HepG2 (cell line): ENCODE measurements around the gene NT5DC4. TPM values are rescaled to one million over a fixed set of nuclear protein-coding genes. Genes with fewer than 3 reads are reported as not detected.
A peak's percentile ranks its signal among the peaks of the same experiment; 100 is the strongest.

Experiments
- ATF7 ChIP-seq, 2 experiments: fragments of 450-650 bp in 1 of 2; sonication (generic) in 1 of 2; formaldehyde crosslinking in 1 of 2; IDR thresholded peaks; 2 replicates each; pipeline versions ENCODE4 v1.4.0 to v1.6.1; 2016 to 2020; ENCODE audit warnings: antibody characterized with exemption in 1 of 2, mild to moderate bottlenecking in 1 of 2, missing genetic modification reagents in 1 of 2
- ATF7-NPFF ChIP-seq: sonication (generic); formaldehyde crosslinking; IDR thresholded peaks from 2 replicates; pipeline ENCODE4 v1.8.1; 2023; ENCODE audit warnings: mild to moderate bottlenecking, low read depth, missing genetic modification reagents, moderate library complexity
- CENPX ChIP-seq: sonication (generic); formaldehyde crosslinking; IDR thresholded peaks from 2 replicates; pipeline ENCODE4 v1.9.0; 2021; ENCODE audit warnings: mild to moderate bottlenecking, missing genetic modification reagents, moderate library complexity
- GABPA ChIP-seq, 2 experiments: IDR thresholded peaks; 2 replicates each; pipeline ENCODE4 v1.6.1; 2011 to 2016; ENCODE audit warnings: low read depth in 2 of 2, low read length in 1 of 2, missing biosample characterization in 1 of 2, missing genetic modification characterization in 1 of 2
- GABPB1 ChIP-seq: IDR thresholded peaks from 2 replicates; pipeline ENCODE4 v1.6.1; 2016; ENCODE audit warnings: mild to moderate bottlenecking, missing genetic modification reagents, moderate library complexity, missing compliant biosample characterization
- GFI1 ChIP-seq: sonication (generic); formaldehyde crosslinking; IDR thresholded peaks from 2 replicates; pipeline ENCODE4 v1.5.0; 2020; ENCODE audit warnings: missing genetic modification reagents, mild to moderate bottlenecking, borderline replicate concordance
- HIVEP1 ChIP-seq: sonication (generic); formaldehyde crosslinking; IDR thresholded peaks from 2 replicates; pipeline ENCODE4 v1.4.0; 2020; ENCODE audit warnings: mild to moderate bottlenecking, missing genetic modification reagents
- IRF2 ChIP-seq: IDR thresholded peaks from 2 replicates; pipeline ENCODE4 v1.6.1; 2018; ENCODE audit warnings: missing genetic modification reagents, missing compliant biosample characterization
- KAT2B ChIP-seq: fragments of 150-350 bp; IDR thresholded peaks from 2 replicates; pipeline ENCODE4 v1.6.1; 2014; ENCODE audit warnings: low read depth, low read length, borderline replicate concordance
- MYC ChIP-seq: sonication (generic); formaldehyde crosslinking; IDR thresholded peaks from 2 replicates; pipeline ENCODE4 v1.9.0; 2021; ENCODE audit warnings: missing genetic modification reagents, borderline replicate concordance
- MZF1 ChIP-seq: sonication (generic); formaldehyde crosslinking; IDR thresholded peaks from 2 replicates; pipeline ENCODE4 v1.8.1; 2023; ENCODE audit warnings: mild to moderate bottlenecking, missing genetic modification reagents, borderline replicate concordance
- REL ChIP-seq: sonication (generic); formaldehyde crosslinking; conservative IDR thresholded peaks from 2 replicates; pipeline ENCODE4 v1.8.0; 2022; ENCODE audit warnings: mild to moderate bottlenecking, missing genetic modification reagents, moderate library complexity
- SALL1 ChIP-seq: sonication (generic); formaldehyde crosslinking; IDR thresholded peaks from 2 replicates; pipeline ENCODE4 v1.8.0; 2022; ENCODE audit warnings: mild to moderate bottlenecking, missing genetic modification reagents
- SAP130 ChIP-seq: IDR thresholded peaks from 2 replicates; pipeline ENCODE4 v1.6.1; 2016; ENCODE audit warnings: low read depth
- SOX6 ChIP-seq, 2 experiments: fragments of 450-650 bp in 1 of 2; sonication (generic) in 1 of 2; formaldehyde crosslinking in 1 of 2; IDR thresholded peaks; 2 replicates each; pipeline versions ENCODE4 v1.4.0 to v1.6.1; 2017 to 2020; ENCODE audit warnings: antibody characterized with exemption in 1 of 2, mild to moderate bottlenecking in 1 of 2, missing genetic modification reagents in 1 of 2
- THAP11 ChIP-seq: IDR thresholded peaks from 2 replicates; pipeline ENCODE4 v1.6.1; 2016; ENCODE audit warnings: missing biosample characterization, missing genetic modification reagents
- WIZ ChIP-seq: sonication (generic); formaldehyde crosslinking; IDR thresholded peaks from 2 replicates; pipeline ENCODE4 v1.5.1; 2020; ENCODE audit warnings: mild to moderate bottlenecking, missing genetic modification reagents
- ZIK1 ChIP-seq: sonication (generic); formaldehyde crosslinking; IDR thresholded peaks from 2 replicates; pipeline ENCODE4 v1.5.0; 2020; ENCODE audit warnings: mild to moderate bottlenecking, low read depth, missing genetic modification reagents, borderline replicate concordance
- ZSCAN12 ChIP-seq: sonication (generic); formaldehyde crosslinking; IDR thresholded peaks from 2 replicates; pipeline ENCODE4 v1.9.0; 2021; ENCODE audit warnings: mild to moderate bottlenecking, missing genetic modification reagents
- polyA plus RNA-seq, 8 experiments: library from polyadenylated mRNA; depleted of rRNA in 3 of 8; stranded (reverse) in 7 of 8; unstranded in 1 of 8; fragments of >200 nt; fragmentation: Illumina TruSeq in 4 of 8; extraction: Trizol in 4 of 8; gene quantifications; 2 replicates each; pipeline versions ENCODE4 v1.2.1 to v1.2.3, GENCODE V29; 2011 to 2016; ENCODE audit warnings: low read depth in 4 of 8, missing spikeins in 1 of 8, mixed read lengths in 1 of 8; ENCODE audit not compliant: insufficient read depth in 1 of 8
- total RNA-seq, 5 experiments: library from RNA; depleted of rRNA; stranded (reverse); fragments of >200 nt; fragmentation: Illumina TruSeq; extraction: Trizol; gene quantifications; 2 replicates each; pipeline ENCODE4 v1.2.3, GENCODE V29; 2016; ENCODE audit warnings: low read depth in 1 of 5
- TF ChIP-seq, protein P1 (sequence below): sonication (generic); formaldehyde crosslinking; IDR thresholded peaks from 2 replicates; pipeline ENCODE4 v1.4.0; 2020; ENCODE audit warnings: missing genetic modification reagents
- TF ChIP-seq, protein P2 (sequence below): sonication (generic); formaldehyde crosslinking; IDR thresholded peaks from 2 replicates; pipeline ENCODE4 v1.8.1; 2023; ENCODE audit warnings: mild to moderate bottlenecking, inconsistent platforms, moderate library complexity, missing genetic modification reagents, borderline replicate concordance
- TF ChIP-seq, protein P3 (sequence below): IDR thresholded peaks from 2 replicates; pipeline ENCODE4 v1.6.1; 2016; ENCODE audit warnings: missing genetic modification reagents, missing compliant biosample characterization
- TF ChIP-seq, protein P4 (sequence below): sonication (generic); formaldehyde crosslinking; conservative IDR thresholded peaks from 2 replicates; pipeline ENCODE4 v1.4.0; 2020; ENCODE audit warnings: mild to moderate bottlenecking, missing genetic modification reagents, moderate library complexity

NT5DC4 gene
- total and polyA plus RNA-seq, 2 of the 13 experiments (the other 11 are each of a cell fraction or from before 2014, with no cell fraction given) = 0.04 to 4.2 TPM

DNA sequence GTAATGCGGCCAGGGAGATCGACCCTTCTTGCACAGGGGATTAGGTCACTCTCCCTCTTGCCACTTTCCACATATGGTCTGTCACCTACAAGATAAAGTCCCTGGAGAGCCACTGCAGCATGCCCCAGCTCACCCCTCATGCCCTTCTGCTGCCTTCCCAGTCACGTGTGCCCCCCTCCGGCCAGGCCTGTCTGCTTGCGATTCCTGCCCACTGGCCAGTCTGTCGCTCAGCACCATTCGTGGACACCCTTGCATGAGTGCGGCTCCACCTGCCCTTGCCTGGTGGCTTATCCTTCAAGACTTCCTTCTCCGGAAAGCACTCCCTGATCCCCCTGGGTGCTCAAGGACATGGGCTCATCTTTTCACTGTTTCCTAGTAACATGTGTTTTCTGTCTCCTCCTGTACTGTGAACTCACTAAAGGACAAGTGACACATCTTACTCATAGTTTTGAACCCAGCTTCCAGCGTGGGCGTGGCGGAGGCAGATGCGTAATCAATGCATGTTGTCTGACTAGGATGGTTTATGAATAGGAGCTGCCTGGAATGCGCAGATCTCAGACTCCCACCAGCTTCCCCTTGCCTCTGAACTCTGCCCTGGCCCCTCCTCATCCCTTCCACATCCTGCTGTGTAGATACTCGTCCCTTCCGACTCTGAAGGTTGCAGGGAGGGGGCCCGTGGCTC, 7.8 kb upstream of the NT5DC4 start (continued):
- TF ChIP-seq, protein P1, sequence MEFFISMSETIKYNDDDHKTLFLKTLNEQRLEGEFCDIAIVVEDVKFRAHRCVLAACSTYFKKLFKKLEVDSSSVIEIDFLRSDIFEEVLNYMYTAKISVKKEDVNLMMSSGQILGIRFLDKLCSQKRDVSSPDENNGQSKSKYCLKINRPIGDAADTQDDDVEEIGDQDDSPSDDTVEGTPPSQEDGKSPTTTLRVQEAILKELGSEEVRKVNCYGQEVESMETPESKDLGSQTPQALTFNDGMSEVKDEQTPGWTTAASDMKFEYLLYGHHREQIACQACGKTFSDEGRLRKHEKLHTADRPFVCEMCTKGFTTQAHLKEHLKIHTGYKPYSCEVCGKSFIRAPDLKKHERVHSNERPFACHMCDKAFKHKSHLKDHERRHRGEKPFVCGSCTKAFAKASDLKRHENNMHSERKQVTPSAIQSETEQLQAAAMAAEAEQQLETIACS (CRISPR knock-in tag) = no peak
- TF ChIP-seq ZIK1 (CRISPR knock-in tag) (no peak), IRF2 (CRISPR knock-in tag) (0 out of 2 replicates have a peak, but pooled peaks have one; percentile 55), GABPB1 (CRISPR knock-in tag) (0 out of 2 replicates have a peak, but pooled peaks have one; percentile 16), WIZ (no peak), HIVEP1 (CRISPR knock-in tag) (0 out of 2 replicates have a peak, but pooled peaks have one; percentile 37), CENPX (no peak), ATF7 (IDR thresholded peaks at IDR 0.05) (no peak), ATF7 (CRISPR knock-in tag; IDR thresholded peaks at IDR 0.05) (no peak), REL (no peak), GABPA (IDR thresholded peaks at IDR 0.05; ENCODE audit: low read depth, low read length) (no peak), GABPA (CRISPR knock-in tag; IDR thresholded peaks at IDR 0.05; ENCODE audit: low read depth) (peak; percentile 21; the same call in 1 of the 2 replicates), MYC (CRISPR knock-in tag) (no peak), SALL1 (peak; percentile 30; the same call in 1 of the 2 replicates), SOX6 (IDR thresholded peaks at IDR 0.05) (no peak), SOX6 (CRISPR knock-in tag; IDR thresholded peaks at IDR 0.05) (0 out of 2 replicates have a peak, but pooled peaks have one; percentile 29), KAT2B (no peak), ATF7-NPFF (0 out of 2 replicates have a peak, but pooled peaks have one; percentile 24), MZF1 (no peak), SAP130 (CRISPR knock-in tag) (peak; percentile 62), ZSCAN12 (no peak), THAP11 (CRISPR knock-in tag) (no peak), GFI1 (CRISPR knock-in tag) (no peak)
- TF ChIP-seq, protein P2, sequence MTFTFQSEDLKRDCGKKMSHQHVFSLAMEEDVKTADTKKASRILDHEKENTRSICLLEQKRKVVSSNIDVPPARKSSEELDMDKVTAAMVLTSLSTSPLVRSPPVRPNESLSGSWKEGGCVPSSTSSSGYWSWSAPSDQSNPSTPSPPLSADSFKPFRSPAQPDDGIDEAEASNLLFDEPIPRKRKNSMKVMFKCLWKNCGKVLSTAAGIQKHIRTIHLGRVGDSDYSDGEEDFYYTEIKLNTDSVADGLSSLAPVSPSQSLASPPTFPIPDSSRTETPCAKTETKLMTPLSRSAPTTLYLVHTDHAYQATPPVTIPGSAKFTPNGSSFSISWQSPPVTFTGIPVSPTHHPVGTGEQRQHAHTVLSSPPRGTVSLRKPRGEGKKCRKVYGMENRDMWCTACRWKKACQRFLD = no peak
- TF ChIP-seq, protein P3, sequence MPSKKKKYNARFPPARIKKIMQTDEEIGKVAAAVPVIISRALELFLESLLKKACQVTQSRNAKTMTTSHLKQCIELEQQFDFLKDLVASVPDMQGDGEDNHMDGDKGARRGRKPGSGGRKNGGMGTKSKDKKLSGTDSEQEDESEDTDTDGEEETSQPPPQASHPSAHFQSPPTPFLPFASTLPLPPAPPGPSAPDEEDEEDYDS = no peak
- TF ChIP-seq, protein P4, sequence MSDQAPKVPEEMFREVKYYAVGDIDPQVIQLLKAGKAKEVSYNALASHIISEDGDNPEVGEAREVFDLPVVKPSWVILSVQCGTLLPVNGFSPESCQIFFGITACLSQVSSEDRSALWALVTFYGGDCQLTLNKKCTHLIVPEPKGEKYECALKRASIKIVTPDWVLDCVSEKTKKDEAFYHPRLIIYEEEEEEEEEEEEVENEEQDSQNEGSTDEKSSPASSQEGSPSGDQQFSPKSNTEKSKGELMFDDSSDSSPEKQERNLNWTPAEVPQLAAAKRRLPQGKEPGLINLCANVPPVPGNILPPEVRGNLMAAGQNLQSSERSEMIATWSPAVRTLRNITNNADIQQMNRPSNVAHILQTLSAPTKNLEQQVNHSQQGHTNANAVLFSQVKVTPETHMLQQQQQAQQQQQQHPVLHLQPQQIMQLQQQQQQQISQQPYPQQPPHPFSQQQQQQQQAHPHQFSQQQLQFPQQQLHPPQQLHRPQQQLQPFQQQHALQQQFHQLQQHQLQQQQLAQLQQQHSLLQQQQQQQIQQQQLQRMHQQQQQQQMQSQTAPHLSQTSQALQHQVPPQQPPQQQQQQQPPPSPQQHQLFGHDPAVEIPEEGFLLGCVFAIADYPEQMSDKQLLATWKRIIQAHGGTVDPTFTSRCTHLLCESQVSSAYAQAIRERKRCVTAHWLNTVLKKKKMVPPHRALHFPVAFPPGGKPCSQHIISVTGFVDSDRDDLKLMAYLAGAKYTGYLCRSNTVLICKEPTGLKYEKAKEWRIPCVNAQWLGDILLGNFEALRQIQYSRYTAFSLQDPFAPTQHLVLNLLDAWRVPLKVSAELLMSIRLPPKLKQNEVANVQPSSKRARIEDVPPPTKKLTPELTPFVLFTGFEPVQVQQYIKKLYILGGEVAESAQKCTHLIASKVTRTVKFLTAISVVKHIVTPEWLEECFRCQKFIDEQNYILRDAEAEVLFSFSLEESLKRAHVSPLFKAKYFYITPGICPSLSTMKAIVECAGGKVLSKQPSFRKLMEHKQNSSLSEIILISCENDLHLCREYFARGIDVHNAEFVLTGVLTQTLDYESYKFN (CRISPR knock-in tag) = peak; percentile 56
